GM23338 (cell line): ENCODE data around the gene BAG5.

Experiments
- CREB1 ChIP-seq: fragments of 250-450 bp; sonication (Bioruptor Pico); IDR thresholded peaks from 2 replicates; pipeline ENCODE4 v1.5.0; 2020; ENCODE audit warnings: low read depth, mild to moderate bottlenecking, moderate library complexity
- CTCF ChIP-seq, 2 experiments: fragments of 200-600 bp in 1 of 2; sonication (generic) in 1 of 2; conservative IDR thresholded peaks; 2 replicates each; pipeline versions ENCODE4 v1.5.1 to v1.6.1; 2016 to 2017; ENCODE audit warnings: antibody characterized with exemption in 2 of 2, low read depth in 2 of 2, mild to moderate bottlenecking in 2 of 2, moderate library complexity in 1 of 2
- EZH2 ChIP-seq: fragments of 200-600 bp; sonication (generic); IDR thresholded peaks from one replicate; pipeline ENCODE4 v1.8.0; 2017; ENCODE audit warnings: antibody characterized with exemption, mild to moderate bottlenecking, low read depth; ENCODE audit not compliant: unreplicated experiment
- EZH2phosphoT487 ChIP-seq: fragments of 200-600 bp; sonication (generic); IDR thresholded peaks from one replicate; pipeline ENCODE4 v1.8.1; 2018; ENCODE audit warnings: antibody characterized with exemption; ENCODE audit not compliant: unreplicated experiment
- NANOG ChIP-seq: IDR thresholded peaks from 2 replicates; pipeline ENCODE4 v1.6.1; 2016; ENCODE audit warnings: antibody characterized with exemption, borderline replicate concordance
- POLR2AphosphoS5 ChIP-seq: IDR thresholded peaks from 2 replicates; pipeline ENCODE4 v1.6.1; 2016; ENCODE audit warnings: antibody characterized with exemption, low read depth
- REST ChIP-seq: IDR thresholded peaks from one replicate; pipeline ENCODE4 v1.6.1; 2018; ENCODE audit warnings: antibody characterized with exemption; ENCODE audit not compliant: unreplicated experiment
- STAT1 ChIP-seq: IDR thresholded peaks from one replicate; pipeline ENCODE4 v1.6.1; 2016; ENCODE audit warnings: antibody characterized with exemption; ENCODE audit not compliant: unreplicated experiment
- ZNF114 ChIP-seq: fragments of 250-450 bp; sonication (Bioruptor Pico); IDR thresholded peaks from 2 replicates; pipeline ENCODE4 v1.5.0; 2020; ENCODE audit warnings: mild to moderate bottlenecking, moderate library complexity
- ZNF331 ChIP-seq: fragments of 250-450 bp; sonication (Bioruptor Pico); IDR thresholded peaks from 2 replicates; pipeline ENCODE4 v1.5.0; 2020; ENCODE audit warnings: low read depth, mild to moderate bottlenecking, moderate library complexity

DNA sequence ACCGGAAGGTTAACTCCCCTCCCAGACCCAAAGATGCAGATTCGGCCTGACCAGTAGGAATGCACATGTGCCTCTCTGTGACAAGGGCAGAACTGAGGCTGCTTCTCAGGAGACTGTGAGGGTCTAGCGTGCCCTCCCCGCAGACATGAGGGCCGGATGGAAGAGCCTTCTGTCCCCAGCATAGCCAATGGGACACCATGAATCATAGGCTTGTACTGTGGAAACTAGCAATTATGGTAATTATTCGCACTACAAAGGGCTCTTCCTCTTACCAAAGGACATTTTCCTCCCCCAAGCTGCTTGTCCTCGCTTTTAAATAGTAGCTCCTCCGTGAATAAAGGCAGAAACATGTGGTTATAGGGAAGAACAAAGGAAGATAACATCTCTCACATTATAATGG, 6.5 kb upstream of the BAG5 start:
- TF ChIP-seq CTCF (conservative IDR thresholded peaks at IDR 0.05; ENCODE audit: low read depth in 2 of 2) (no peak), EZH2phosphoT487 (no peak), POLR2AphosphoS5 (no peak), REST (no peak), EZH2 (no peak), STAT1 (no peak), ZNF331 (CRISPR knock-in tag) (no peak), NANOG (no peak), ZNF114 (CRISPR knock-in tag) (no peak), CREB1 (CRISPR knock-in tag) (no peak)
